Coronary artery (tissue), 2 donors: ENCODE data around the gene LUZP1.
"Not testable (repeated sequence)": the region's sequence is repeated elsewhere in the genome, so short reads cannot be mapped to it uniquely, and the experiment has no call there.

Source experiments
- DNase-seq: peaks from one replicate; pipeline ENCODE4 v3.0.0-alpha.2; 2017; ENCODE audit warnings: low spot score
- H3K27ac ChIP-seq, 2 donors: fragments of 200-600 bp; sonication (generic); one replicate each; pipeline ENCODE4 v1.5.1; 2016 to 2019
- H3K4me3 ChIP-seq: fragments of 200-600 bp; sonication (generic); 2 replicates; pipeline ENCODE4 v1.5.1; 2016; ENCODE audit warnings: mild to moderate bottlenecking, moderate library complexity
- TF ChIP-seq, protein P1 (sequence below): fragments of 200-600 bp; sonication (generic); IDR thresholded peaks from one replicate; pipeline ENCODE4 v1.5.1; 2019; ENCODE audit warnings: antibody characterized with exemption

The LUZP1 gene

DNA sequence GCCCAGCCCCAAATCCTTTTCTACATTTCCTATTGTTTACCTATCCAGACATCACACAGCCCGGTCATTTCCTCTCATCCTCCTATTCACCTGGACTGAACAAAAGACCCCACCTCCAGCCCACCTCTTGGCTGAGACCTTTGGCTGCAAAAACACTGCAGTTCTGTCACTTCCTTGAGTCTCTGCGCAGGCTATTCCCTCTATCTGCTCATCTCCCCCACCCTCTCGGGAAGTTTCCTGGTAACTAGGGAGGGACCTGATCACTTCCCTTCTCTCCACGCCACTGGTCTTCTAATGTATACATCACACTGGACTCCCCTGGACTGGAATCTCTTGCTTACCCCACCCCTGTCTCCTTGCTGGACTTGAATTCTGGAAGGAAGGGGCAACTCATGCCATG is 43.3 kb upstream of the LUZP1 start:
- no peak for DNase-seq
- TF ChIP-seq, protein P1, sequence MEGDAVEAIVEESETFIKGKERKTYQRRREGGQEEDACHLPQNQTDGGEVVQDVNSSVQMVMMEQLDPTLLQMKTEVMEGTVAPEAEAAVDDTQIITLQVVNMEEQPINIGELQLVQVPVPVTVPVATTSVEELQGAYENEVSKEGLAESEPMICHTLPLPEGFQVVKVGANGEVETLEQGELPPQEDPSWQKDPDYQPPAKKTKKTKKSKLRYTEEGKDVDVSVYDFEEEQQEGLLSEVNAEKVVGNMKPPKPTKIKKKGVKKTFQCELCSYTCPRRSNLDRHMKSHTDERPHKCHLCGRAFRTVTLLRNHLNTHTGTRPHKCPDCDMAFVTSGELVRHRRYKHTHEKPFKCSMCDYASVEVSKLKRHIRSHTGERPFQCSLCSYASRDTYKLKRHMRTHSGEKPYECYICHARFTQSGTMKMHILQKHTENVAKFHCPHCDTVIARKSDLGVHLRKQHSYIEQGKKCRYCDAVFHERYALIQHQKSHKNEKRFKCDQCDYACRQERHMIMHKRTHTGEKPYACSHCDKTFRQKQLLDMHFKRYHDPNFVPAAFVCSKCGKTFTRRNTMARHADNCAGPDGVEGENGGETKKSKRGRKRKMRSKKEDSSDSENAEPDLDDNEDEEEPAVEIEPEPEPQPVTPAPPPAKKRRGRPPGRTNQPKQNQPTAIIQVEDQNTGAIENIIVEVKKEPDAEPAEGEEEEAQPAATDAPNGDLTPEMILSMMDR = no peak
- Histone ChIP-seq H3K27ac (no peak overlapping the region), H3K4me3 (no peak overlapping the region)

DNA sequence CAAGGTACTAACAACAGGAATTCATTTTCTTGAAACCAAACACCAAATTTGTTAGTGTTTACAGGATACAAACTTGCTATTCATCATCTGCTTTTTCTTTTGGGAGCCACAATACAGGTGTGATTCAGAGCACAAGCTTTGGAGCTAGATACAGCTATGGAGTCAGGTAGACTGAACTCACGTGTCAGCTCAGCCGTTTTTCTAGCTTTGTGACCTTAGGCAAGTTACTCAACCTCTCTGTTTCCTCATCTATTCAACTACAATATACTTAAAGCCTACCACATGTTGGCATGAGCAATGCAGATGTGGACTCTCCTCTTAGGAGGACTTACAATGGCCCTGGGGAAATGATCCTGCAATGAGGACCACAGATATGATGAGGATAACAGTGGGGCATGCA is 42.3 kb upstream of the LUZP1 start:
- Histone ChIP-seq H3K4me3 (no peak overlapping the region), H3K27ac (no peak overlapping the region)
- no peak for DNase-seq
- TF ChIP-seq, protein P1 = no peak

DNA sequence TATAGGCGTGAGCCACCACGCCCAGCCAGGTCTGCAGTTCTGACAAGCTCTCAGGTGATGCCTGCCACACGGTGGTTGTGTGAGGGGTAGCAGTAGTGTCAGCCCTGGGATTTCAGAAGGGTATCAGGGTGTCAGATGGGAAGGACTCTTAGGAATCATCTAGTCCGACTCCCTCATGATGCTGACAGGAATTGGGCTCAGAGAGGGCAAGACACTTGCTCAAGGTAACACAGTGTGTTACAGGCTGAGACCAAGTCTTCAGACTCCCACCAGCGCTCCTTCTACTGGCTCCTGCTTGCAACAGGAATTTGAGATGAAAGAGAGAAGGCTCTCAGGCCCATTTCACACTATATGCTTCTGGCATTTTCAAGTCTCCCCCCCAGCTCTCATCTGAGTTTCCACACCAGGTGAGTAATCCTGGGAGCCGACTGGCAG is 41.7 kb upstream of the LUZP1 start:
- H3K27ac ChIP-seq = no peak overlapping the region
- TF ChIP-seq, protein P1 = no peak
- DNase-seq = no peak
- no peak overlapping the region for H3K4me3 ChIP-seq

GRCh38 chr1:23209770-23210169 is 41.1 kb upstream of the LUZP1 start:
- no peak for DNase-seq
- H3K27ac ChIP-seq = no peak overlapping the region
- no peak overlapping the region for H3K4me3 ChIP-seq
- TF ChIP-seq, protein P1 = no peak

DNA sequence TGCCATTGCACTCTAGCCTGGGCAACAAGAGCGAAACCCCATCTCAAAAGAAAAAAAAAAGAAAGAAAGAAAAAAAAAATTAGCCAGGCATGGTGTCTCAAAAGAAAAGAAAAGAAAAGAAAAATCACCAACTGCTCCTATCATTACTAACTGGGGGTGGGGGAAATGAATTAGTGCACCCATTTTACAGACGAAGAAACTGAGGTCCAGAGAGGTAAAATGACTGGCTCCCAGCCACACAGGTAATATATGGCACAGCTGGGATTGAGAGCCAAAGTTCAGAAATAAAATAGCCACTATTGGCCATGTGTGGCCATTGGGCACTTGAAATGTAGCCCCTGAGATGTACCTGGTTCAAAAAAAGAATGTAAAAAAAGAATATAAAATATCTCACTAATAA is 39.9 kb upstream of the LUZP1 start:
- TF ChIP-seq, protein P1 = no peak
- DNase-seq = no peak
- no peak overlapping the region for H3K4me3 ChIP-seq
- H3K27ac ChIP-seq = no peak overlapping the region

- not testable (repeated sequence) for DNase-seq, H3K4me3 ChIP-seq, H3K27ac ChIP-seq
These were observed 39.1 kb upstream of the LUZP1 start for GRCh38 chr1:23207733-23208132.

- no peak for DNase-seq
- Histone ChIP-seq H3K27ac (no peak overlapping the region), H3K4me3 (no peak overlapping the region)
- TF ChIP-seq, protein P1 = no peak
These were observed 33.6 kb upstream of the LUZP1 start for GRCh38 chr1:23202263-23202749.

DNA sequence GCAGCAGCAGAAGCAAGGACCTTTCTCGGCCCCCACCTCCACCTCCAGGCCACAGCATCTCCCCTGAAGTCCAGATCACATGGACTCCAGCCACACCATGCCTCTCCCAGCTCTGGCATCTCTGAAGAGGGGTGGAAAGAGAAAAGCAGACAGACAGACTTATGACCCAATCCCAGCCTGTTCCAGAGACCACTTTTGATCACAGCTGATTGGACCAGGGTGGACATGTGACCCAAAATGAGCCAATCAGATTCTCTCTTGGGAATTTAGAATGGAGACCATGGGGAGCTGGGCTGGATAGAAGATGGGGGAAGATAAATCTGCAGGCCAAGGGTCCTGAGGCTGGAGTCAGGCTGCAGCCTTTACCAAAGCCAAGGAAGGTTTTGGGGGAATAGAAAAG is 32.2 kb upstream of the LUZP1 start:
- TF ChIP-seq, protein P1 = no peak
- DNase-seq = no peak
- no peak overlapping the region for H3K4me3 ChIP-seq

More for the DNA sequence above, 32.2 kb upstream of the LUZP1 start:
- H3K27ac ChIP-seq = no peak overlapping the region
